Right ventricle myocardium inferior (tissue), 1 donor: ENCODE results near the gene PASK. TPM values are rescaled to one million over a fixed set of nuclear protein-coding genes. Genes with fewer than 3 reads are reported as not detected.
A peak's percentile ranks its signal among the peaks of the same experiment; 100 is the strongest.
"Not testable (repeated sequence)": the region's sequence is repeated elsewhere in the genome, so short reads cannot be mapped to it uniquely, and the experiment has no call there.

Source experiments
- ATAC-seq: fragments of 200-7000 bp; cut with Tn5 transposase; one replicate; pipeline ENCODE4 v1.9.1; 2020; ENCODE audit warnings: mild to moderate bottlenecking, moderate library complexity
- DNase-seq: peaks from one replicate; pipeline ENCODE4 v3.0.0; 2021; ENCODE audit errors: missing footprints
- intact Hi-C: fragments of 100-400 bp; cut with DNase I; formaldehyde crosslinking; loops from one replicate; pipeline ENCODE4 v1.11.0; 2022
- long read RNA-seq: library from polyadenylated mRNA; unstranded; transcript quantifications from one replicate; pipeline ENCODE4 v2.0.0, GENCODE V29; 2021
- total RNA-seq: library from RNA; stranded (reverse); fragmentation: NEBNext Ultra II Directional; extraction: Animal tissue kit (Norgen Biotek cat#: 25700); gene quantifications from one replicate; pipeline ENCODE4 v1.2.1, GENCODE V29; 2021
- donor health status: DM: no; HTN: yes; CAD: no; lungs with severe emphysema.

Gene PASK
- 1.4 TPM for total RNA-seq
- long read RNA-seq, full-length matches to known transcripts, result 1 of 1 reads
- long read RNA-seq, partial matches to known transcripts, result 0 of 1 reads
- long read RNA-seq, other reads (novel, unspliced or antisense), result 0 of 1 reads

DNA sequence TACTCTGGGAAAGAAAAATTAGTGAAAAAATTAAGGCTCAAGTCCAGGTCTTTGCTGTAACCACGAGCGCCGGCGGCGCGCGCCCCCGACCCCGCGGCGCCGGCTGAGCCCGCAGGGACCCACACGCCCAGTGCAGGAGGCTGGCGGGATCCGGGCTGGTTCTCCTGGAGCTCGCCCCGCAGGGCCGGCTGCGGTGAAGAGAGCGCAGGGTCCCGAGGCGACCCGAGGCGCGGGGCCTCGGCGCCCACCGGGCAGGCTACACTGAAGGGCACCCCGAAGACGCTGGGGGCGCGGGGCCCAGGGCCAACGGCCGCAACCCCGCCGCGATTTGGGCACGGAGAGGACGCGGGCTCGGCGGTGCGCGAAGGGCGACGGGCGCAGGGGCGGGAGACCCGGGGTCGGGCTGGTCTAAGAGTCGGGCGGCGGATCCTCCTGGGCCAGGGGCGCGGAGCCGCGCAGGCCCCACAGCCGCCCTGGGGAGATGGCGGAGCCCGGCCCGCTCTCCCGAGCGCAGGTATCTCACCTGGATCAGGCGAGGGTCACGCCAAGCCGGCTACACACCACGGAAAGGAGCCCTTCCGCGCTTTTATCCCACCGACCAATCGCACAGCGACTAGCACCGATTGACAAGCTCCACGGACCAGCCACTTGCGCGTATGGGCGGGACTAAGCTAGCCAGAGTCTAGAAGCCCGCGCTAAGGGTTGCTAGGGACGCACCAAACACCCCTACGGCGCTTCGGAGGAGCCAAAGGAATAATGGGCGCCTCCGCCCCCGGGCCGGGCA lies at the start of gene PASK:
PASK (minus strand) TSS at position 582 of the 784 bp plus-strand sequence. CDS start 6,440 bp downstream, outside the sequence.
- peak; percentile 96 for DNase-seq
- intact Hi-C loops, result no loop called here

DNA sequence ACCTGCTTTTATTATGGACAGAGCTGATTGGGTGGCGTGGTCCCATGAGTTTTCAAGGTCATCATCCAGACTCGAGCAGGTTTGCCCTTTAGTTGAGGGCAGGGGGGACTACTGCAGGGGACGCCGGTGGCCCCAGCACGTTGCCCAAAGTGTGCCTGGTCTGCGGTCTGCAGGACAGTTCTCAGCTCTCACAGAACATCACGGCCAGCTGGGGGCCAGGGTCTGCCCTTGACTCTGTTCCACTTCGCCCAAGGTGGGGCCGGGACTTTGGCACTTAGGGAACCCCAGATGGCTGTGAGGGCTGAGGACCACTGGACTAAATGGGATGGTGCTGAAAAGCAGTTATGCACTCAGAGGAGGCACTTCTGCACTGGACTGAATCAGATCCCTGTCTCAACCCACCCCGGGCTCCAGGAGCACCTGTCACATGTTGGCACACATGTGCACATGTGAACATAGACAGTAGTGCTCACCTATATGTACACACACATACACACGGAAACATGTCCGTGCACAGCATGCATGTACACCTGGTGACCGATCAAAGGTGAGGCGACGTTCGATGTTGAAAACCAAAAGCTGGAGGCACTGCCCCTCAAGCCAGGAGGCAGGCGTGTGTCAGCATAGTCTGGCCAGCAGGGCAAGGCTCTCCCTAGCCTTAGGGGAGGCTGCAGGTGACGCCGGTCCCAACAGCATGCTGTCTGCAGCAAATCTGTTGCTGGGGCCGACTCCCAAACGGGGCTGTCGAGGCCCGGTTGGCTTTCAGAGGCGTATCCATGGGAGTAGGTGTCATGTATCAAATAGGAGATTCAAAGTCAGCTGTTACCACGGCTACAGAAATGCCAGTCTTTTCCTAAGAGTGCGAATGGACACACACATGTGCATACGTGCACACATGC lies 49.4 kb upstream of the PASK start:
- no peak for DNase-seq
- intact Hi-C loops, result no loop called here
- ATAC-seq, result no peak

More for the DNA sequence above, at the start of gene PASK:
- peak; percentile 95 for ATAC-seq

DNA sequence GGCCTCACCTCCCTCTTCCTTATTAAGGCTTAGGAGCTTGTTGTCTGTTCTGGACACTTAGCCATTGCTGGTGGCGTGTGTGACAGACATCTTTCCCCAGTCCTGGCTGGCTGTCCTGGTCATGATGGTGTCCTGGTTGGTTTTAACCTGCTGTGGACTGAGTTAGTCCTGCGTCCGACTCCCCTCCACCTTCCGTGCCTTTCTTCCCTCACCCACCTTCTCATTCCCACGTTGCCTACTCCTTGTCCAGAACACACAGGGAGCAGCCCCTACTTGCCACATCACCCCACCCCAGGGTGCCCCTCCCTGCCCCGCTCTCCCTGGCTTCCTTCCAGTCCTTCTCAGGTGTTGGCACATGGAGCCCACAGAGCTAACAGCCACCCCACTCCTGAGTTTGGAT lies 48.7 kb upstream of the PASK start:
- intact Hi-C loops, result no loop called here
- no peak for ATAC-seq
- DNase-seq, result no peak

DNA sequence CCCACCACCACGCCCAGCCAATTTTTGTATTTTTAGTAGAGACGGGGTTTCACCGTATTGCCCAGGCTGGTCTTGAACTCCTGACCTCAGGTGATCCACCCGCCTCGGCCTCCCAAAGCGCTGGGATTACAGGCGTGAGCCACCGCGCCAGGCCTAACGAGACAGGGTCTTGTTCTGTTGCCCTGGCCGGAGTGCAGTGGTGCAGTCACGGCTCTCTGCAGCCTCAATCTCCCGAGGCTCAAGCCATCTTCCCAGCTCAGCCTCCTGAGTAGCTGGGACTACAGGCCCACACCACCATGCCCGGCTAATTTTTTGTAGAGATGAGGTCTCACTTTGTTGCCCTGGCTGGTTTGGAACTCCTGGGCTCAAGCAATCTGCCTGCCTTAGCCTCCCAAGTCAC lies 48.0 kb upstream of the PASK start:
- ATAC-seq, intact Hi-C loops, DNase-seq: not testable (repeated sequence)

DNA sequence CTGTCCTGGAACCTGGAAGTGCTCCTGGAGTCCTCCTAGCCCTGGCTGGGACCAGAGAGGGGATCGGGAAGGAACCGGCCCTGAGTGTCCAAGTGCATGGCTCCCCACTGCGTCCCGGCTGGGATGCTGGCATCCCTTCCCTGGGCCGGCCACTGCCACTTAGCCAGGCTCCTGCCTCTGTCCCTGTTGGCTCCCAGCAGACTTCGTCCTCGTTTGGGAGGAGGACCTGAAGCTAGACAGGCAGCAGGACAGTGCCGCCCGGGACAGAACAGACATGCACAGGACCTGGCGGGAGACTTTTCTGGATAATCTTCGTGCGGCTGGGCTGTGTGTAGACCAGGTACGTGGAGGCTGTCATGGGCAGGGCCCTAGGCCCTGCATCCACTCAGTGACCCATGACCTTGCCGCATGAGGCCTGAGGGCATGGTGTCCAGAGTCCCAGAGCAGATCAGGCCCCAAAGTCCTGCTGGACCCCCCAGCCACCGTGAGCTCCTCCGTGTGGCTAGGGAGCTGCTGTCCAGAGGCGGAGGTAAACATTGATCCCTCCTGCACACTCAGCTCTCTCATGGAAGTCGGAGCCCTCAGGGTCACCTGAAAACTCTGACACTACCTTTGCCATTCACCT lies 46.3 kb upstream of the PASK start:
- ATAC-seq (no peak), DNase-seq (no peak)
- intact Hi-C loops, result no loop called here

DNA sequence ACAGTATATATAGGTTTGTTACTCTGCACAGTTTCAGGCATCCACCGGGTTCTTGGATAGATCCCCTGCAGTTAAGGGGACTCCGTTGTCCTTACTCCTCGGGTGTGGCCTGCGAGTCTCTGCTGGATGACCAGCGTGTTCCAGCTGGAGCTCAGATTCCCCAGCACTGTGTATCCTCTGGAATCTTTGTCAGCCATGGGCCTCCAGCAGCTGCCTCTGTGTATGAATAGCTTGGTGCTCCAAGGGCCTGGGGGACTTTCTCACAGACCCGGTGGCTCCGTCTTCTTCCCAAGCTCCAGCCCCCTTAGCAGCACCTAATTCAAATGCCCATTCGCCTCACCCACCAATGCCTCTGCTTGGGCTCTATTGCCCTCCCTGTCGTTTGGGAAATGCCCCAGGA lies 45.5 kb upstream of the PASK start:
- intact Hi-C loops, result no loop called here
- DNase-seq (no peak), ATAC-seq (no peak)

DNA sequence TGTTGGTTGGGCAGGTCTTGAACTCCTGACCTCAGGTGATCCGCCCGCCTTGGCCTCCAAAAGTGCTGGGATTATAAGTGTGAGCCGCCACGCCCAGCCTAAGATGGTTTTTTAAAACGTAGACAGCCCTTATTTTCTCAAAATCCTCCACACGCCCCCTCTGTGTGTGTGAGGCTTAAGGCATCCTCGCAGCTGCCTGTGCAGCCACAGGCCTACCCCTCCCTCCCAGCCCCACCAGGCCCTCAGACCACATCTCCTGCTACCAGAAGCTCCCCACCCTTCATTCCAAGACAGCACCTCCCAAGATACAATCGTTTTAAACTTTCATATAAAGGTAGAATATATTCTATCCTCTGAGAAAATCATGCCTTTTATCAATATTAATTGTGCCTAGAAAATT lies 44.0 kb upstream of the PASK start:
- ATAC-seq (no peak), DNase-seq (no peak)
- intact Hi-C loops, result no loop called here

DNA sequence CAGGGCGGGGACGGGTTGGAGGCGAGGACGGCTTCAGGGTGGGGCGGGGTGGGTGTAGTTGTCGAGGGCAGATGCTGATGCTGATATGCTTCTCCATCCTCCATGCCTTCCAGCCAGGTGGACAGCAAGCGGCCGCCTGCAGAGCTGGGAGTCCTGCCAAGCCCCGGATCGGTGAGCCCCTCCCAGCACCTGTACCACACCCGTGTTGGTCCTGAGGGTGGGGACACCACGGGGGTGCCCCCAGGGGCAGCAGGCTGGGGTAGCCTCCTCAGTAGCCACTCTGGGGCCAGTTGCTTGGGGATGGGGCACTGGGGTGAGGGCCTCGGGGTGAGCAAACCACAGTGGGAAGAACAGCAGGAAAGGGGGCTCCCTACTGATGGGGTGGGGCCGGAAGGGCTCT lies 41.8 kb upstream of the PASK start:
- intact Hi-C loops, result no loop called here
- ATAC-seq, result no peak
- DNase-seq, result no peak

DNA sequence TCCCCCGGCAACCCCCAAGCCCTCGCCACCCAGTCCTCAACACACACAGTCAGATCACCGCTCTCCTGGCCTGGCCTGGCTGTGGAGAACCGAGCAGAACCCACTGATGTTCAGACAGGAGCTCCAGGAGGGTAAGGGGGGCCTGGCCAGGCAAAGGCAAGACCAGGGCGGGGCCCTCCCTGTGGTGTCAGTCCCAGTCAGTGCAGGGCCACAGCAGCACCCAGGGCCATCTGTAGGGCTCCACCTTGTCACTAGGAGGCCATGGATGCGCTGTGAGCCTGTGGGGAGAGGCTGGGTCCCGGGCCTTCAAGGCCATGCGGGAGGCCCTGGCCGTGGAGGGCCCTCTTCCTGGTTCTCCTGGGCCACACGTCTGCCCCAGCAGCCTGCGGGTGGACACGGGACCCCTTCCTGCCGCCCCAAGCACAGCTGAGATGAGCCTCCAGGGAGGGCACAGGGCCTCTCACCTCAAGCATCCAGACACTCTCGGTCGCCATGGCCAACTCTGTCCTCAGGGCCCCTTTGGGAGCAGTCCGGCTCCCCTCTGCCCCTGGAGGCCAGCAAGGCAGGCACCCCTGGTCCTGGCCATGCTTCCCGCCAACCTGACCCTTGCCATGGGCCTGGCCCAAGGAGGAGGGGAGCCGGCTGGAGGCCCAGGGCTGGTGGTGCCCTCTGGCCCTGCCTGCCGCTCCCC lies 41.2 kb upstream of the PASK start:
- intact Hi-C loops, result no loop called here
- DNase-seq (no peak), ATAC-seq (no peak)

DNA sequence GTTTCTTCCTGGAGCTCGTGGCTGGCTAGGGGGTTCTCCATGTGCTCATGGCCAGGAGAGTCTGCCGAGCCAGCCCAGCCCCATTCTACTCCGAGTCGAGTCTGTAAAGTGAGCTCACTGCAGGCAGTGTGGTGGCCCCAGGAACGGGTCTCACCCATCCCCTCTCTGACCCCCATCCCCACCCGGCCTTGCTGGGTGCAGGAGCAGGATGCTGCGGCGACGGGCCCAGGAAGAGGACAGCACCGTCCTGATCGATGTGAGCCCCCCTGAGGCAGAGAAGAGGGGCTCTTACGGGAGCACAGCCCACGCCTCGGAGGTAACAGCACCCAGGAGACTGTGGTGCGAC lies 40.6 kb upstream of the PASK start:
- DNase-seq, result no peak
- intact Hi-C loops, result no loop called here
- no peak for ATAC-seq

DNA sequence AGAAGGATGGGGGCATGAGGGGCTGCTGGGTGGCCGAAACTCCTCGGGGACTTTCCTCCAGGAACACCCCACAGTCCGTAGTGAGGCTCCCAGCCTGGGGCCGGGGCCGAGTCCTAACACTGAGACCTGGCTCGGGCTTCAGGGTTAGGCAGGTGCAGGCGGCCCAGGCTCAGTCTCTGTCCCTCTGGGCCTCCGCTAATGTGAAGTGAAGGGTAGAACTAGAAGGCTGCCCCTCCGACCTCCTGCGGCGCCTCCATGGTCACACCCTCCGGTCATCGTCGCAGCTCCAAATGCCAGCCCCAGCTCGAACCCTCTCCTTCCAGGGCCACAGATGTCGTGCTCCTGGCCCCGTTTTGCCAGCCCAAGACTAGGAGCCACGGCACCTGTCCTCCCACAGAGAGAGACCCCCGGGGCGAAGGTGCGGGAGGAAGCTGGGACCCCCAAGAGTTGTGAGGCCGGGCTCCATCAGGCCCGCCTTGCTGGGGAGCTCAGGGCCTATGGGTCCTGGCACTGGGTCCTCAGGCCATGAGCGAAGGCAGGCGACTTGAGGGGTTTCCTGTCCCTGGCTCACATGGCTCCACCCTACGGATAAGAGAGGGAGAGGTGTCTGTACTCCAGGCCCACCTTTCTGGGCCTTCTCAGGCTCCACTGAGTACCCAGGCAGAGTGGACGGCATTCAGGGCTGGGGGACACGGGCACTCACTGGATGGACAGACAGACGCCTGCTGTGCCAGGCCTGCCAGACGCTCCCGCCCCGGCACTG lies 40.0 kb upstream of the PASK start:
- DNase-seq (no peak), ATAC-seq (peak; percentile 6)
- intact Hi-C loops, result no loop called here

DNA sequence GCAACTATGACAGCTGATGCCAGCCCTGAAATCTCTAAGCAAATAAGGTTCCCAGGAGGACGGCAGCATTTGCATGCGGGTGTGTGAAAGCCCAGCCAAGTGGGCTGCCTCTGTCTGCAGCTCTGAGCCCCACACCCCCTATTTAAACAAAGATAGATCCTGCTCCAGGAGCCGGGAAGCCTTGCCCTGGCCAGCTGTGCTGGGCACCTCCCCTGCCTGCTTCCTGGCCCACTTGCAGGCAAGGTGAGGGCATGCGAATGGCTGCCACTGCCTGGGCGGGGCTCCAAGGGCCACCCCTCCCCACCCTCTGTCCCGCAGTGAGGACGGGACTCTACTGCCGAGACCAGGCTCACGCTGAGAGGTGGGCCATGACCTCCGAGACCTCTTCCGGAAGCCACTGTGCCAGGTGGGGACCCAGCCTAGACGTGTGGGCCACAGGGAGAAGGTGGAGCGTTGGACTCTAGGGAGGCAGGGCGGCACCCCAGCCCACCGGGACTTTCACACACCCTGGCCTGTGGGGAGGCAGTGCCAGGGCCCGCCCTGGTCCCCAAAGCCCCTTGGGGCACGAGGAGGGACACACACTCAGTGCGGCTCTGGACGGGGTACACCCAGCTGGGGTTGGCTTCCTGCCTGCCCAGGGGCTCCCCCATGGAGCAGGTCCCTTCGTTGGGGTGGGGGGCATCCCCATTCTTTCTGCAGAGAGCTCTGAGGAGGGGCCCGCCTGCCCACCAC lies 39.3 kb upstream of the PASK start, which contains the start of gene ANO7:
ANO7 (plus strand) TSS at position 317 of the 732 bp plus-strand sequence. CDS start 1,387 bp downstream, outside the sequence.
- intact Hi-C loops, result no loop called here
- ATAC-seq, result peak; percentile 8
- DNase-seq, result no peak

DNA sequence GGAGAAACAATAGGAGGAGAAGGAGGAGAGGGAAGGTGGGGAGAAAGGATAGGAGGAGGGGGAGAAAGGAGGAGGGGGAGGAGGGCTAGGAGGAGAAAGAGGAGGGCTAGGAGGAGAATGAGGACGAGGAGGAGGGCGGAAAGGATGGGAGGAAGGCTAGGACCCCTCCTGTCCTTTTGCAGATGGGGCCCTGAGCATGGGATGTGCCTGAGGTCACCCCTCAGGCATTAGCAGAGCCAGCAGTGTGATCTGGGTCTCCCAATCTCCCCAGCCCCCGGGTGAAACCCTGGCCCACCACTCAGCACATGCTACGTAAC lies 38.6 kb upstream of the PASK start:
- ATAC-seq, result no peak
- intact Hi-C loops, result no loop called here
- no peak for DNase-seq

DNA sequence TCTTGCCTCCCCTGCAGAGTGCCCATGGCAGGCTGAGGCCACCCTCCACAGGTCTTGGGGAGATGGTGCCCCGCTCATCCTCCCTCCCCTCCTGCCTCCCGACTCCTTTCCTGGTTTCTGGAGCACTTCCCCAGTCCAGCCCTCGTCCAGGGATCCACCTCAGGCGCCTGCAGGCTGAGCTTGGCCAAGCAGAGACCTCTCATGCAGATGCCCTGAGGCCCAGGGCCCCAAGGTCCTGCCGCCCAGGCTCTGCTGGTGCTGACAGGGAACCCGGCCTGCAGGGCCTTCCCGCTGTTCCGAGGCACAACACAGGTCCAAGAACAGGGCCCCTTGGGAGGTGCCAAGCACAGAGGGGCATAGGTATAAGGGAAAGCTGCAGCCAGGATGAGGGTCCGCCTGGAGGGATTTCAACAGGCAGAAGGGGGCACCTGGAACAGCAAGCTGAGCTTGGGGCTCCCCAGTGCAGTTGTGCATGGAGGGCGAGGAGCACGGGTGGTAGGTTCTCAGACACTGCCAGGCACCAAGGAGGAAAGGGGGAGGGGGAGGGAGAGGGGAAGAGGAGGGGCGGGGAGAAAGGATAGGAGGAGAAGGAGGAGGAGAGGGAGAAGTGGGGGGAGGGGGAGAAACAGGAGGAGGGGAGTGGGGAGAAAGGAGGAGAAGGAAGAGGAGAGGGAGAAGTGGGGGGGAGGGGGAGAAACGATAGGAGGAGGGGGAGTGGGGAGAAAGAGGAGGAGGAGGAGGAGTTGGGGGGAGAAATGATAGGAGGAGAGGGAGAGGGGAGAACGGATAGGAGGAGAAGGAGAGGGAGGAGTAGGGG lies 38.0 kb upstream of the PASK start:
- intact Hi-C loops, result no loop called here
- no peak for DNase-seq
- no peak for ATAC-seq

DNA sequence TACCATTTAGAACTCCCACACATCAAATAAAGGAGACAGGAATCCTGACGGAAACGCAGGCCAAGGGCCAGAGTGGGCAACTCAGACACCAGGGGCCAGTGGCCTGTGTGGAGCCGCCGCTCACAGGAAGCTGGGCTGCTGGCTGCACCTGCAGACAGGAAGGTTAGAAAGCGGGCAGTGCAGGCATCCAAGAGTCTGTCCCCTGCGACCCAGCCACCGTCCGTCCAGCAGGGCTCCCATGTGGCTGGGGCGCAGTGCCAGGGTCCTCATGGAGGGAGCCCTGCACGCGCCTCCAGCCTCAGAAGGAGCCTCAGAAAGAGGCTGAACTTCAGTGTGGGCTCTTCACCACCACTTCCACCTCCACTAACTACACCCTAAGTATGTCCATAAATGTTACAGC lies 36.7 kb upstream of the PASK start:
- DNase-seq, result no peak
- intact Hi-C loops, result no loop called here

DNA sequence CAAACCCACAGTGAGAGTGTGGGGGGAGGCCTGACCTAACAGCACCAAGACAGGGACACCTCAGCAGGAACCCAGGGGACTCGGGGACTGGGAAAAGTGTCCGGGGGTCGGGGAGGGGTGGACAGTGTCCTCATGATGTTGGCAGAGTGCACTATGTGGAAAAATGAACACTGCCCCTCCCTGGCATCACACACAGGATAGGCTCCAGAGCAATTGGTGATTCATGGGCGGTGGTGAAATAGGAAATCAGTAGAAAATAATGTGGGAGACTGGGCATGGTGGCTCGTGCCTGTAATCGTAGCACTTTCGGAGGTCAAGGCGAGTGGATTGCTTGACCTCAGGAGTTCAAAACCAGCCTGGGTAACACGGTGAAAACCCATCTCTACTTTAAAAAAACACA lies 35.6 kb upstream of the PASK start:
- intact Hi-C loops, result no loop called here
- no peak for ATAC-seq
- DNase-seq, result no peak

More for the DNA sequence above, 36.7 kb upstream of the PASK start:
- ATAC-seq, result no peak

DNA sequence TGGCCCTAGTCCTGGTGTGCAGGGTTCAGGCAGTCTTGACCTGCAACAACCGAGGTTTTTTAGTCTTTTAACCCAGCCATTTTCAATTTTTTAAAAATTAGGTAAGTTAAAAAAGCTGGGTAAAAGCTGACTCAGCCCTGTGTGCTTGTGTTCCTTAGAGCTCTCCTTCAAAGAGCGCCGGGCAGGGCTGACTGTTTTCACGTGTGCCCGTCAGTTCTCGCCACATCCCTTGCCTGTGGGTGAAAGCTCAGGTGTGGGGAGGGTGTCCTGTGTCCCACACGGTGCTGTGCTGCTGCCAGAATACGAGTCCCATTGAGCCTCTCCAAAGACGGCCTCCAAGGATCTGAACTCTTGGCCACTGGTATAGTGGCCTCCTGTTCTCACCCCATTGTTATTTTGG lies 33.9 kb upstream of the PASK start:
- no peak for DNase-seq
- no peak for ATAC-seq
- intact Hi-C loops, result no loop called here
